GM21619 (cell line): ENCODE data around the gene LMCD1.
"Not testable (repeated sequence)": the region's sequence is repeated elsewhere in the genome, so short reads cannot be mapped to it uniquely, and the experiment has no call there.

Experiments
- ATAC-seq: cut with Tn5 transposase; IDR thresholded peaks from one replicate; pipeline ENCODE4 v1.9.1; 2021; ENCODE audit not compliant: unreplicated experiment

Gene LMCD1

GRCh38 chr3:8579943-8580342, 78.3 kb downstream of the LMCD1 start:
- ATAC-seq, result no peak

GRCh38 chr3:8580434-8580833, 78.8 kb downstream of the LMCD1 start:
- not testable (repeated sequence) for ATAC-seq

- ATAC-seq, result no peak
Measured at GRCh38 chr3:8581373-8581772, 79.8 kb downstream of the LMCD1 start.

GRCh38 chr3:8581806-8582445, 80.3 kb downstream of the LMCD1 start:
- ATAC-seq, result no peak

GRCh38 chr3:8584661-8585060, 83.0 kb downstream of the LMCD1 start:
- no peak for ATAC-seq

- ATAC-seq, result no peak
Measured at GRCh38 chr3:8589880-8590556, 88.4 kb downstream of the LMCD1 start.

- no peak for ATAC-seq
Measured at GRCh38 chr3:8593021-8593827, 91.6 kb downstream of the LMCD1 start.

- ATAC-seq, result no peak
Measured at GRCh38 chr3:8595252-8595651, 93.6 kb downstream of the LMCD1 start.

- ATAC-seq, result no peak
Measured at GRCh38 chr3:8595695-8596115, 94.1 kb downstream of the LMCD1 start.

- ATAC-seq, result no peak
Measured at GRCh38 chr3:8596321-8597218, 94.9 kb downstream of the LMCD1 start.

GRCh38 chr3:8597219-8597853, 95.7 kb downstream of the LMCD1 start:
- no peak for ATAC-seq

GRCh38 chr3:8599146-8599545, 97.5 kb downstream of the LMCD1 start:
- ATAC-seq, result no peak

- ATAC-seq, result no peak
Measured at GRCh38 chr3:8600457-8600856, 98.8 kb downstream of the LMCD1 start.

- ATAC-seq, result no peak
Measured at GRCh38 chr3:8603115-8603710, 101.6 kb downstream of the LMCD1 start.

GRCh38 chr3:8604006-8604405, 102.4 kb downstream of the LMCD1 start:
- ATAC-seq, result no peak

GRCh38 chr3:8604988-8605387, 103.4 kb downstream of the LMCD1 start:
- ATAC-seq, result no peak

GRCh38 chr3:8606701-8607231, 105.1 kb downstream of the LMCD1 start:
- no peak for ATAC-seq

GRCh38 chr3:8607234-8608040, 105.8 kb downstream of the LMCD1 start:
- no peak for ATAC-seq
